Stimulated activated CD4-positive, alpha-beta T cell treated with anti-CD3 and anti-CD28 coated beads, Interleukin-2, amount 100 ng/mL, for 48 hours (primary cell): ENCODE measurements around the gene EIF4E2.
"Not testable (repeated sequence)": the region's sequence is repeated elsewhere in the genome, so short reads cannot be mapped to it uniquely, and the experiment has no call there.

Experiments used
- DNase-seq, 2 donors: peaks; one replicate each; pipeline ENCODE4 v3.0.0-alpha.2; 2020

Gene EIF4E2

GRCh38 chr2:232570481-232570880 lies 20.0 kb downstream of the EIF4E2 start:
- DNase-seq = not testable (repeated sequence)

GRCh38 chr2:232571026-232571474 lies 20.6 kb downstream of the EIF4E2 start:
- DNase-seq = no peak

- no peak for DNase-seq
These were observed 22.6 kb downstream of the EIF4E2 start for GRCh38 chr2:232573042-232573441.

- no peak for DNase-seq
These were observed 23.4 kb downstream of the EIF4E2 start for GRCh38 chr2:232573771-232574435.

DNA sequence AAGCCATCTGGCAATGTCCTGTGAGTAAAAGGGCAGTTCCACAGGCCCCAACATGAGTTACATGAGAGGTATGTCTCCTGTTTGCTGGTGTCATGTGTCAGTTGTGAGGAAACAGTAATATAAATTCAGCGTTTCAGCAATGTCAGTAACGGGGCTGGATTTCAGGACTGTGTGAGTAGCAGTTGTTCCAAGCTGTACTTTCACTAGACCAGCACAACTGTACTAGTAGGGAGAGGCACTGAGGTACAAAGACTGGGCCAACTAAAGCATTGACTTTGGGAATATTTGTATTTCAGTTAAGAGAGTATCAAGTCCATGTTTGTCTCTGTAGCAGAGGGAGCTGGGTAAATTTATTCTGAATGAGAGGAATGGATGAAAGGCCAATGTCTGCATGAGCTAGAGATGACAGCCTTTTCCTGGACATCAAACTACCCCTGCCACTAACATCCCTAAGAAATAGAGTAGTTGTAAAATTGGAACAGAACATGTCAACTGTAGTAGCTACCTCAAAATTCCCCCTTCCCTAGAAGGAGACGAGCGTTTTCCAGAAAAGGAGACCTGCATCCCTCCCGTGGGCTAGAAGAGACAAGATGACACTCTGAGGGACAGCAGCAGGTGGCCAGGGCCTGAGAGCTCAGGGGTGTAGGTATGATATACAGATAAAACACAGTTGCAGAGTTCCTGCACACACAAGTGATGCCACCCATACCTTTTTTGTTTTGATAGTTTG lies 24.4 kb downstream of the EIF4E2 start:
- DNase-seq = no peak

GRCh38 chr2:232575404-232575746 lies 24.9 kb downstream of the EIF4E2 start:
- no peak for DNase-seq

DNA sequence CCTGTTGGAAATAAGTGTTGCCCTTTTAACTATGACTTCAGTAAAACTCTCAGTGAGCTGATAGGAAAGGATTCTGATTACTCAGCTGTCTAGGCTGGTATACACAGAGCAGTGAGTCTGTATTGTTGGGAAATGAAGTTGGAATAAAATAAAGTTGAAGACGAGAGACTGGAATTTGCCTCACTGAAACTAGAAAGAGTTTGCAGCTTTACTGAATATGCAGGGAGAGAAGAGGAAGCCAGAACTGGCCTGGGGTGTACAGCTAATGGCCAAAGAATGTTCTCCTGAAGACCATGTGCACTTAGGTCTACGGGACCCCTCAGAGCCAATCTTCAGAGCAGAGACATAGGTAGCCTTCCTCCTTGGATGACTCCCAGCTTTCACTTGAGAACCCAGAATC lies 26.5 kb downstream of the EIF4E2 start:
- DNase-seq = no peak

DNA sequence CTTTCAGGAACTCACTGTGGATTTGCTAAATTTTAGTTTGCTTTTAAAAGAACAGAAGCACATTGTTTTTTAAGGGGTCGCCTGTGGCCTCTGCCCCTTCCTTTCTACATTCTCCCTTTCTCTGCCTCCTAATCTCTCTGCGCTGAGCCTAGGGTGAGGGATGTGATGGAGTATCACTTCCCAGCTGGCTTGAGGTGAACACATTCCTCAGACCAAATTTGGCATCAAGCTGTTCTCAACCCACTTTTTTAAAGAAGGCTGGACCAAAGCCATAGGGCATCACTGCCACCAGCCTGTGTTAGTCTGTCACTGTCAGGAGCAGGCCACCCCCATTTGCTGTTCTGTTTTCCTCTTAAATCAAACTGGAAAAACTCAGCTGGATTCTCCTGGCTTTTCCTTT lies 27.4 kb downstream of the EIF4E2 start:
- DNase-seq = no peak

GRCh38 chr2:232578626-232579025 lies 28.1 kb downstream of the EIF4E2 start:
- no peak for DNase-seq

DNA sequence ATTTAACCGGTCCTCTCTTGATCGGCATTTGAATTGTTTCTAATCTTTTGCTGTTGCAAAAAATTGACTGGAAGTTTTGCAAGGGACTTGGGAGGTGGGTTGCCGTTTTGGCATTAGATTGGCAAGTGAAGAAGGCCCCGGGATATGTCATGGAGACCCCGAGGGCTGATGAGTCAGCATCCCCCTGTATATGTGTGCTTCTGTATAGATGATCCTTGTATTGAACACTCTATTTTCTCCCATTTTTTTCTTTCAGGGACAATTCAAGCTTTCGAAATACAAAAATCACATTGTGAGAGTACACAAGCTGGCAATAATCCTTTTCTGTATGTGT lies 30.1 kb downstream of the EIF4E2 start:
- DNase-seq = no peak

DNA sequence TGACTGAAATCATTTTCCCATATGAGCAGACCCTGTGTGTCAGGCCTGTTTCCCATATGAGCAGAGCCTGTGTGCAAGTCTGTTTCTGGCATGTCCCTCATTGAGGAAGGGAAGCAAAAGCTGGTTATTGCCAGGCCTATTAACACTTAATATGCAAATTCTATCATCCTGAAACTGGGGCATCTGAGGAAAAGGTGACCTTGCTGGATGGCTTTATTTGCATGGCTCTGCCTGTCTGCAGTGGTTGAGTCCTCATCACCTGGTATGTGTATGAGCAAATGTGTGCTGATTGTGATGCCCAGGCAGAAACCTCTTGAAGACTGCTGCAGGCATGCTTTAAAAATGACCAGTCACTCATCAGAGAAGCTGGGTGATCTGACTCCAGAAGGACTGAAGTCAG lies 31.2 kb downstream of the EIF4E2 start:
- DNase-seq = no peak

DNA sequence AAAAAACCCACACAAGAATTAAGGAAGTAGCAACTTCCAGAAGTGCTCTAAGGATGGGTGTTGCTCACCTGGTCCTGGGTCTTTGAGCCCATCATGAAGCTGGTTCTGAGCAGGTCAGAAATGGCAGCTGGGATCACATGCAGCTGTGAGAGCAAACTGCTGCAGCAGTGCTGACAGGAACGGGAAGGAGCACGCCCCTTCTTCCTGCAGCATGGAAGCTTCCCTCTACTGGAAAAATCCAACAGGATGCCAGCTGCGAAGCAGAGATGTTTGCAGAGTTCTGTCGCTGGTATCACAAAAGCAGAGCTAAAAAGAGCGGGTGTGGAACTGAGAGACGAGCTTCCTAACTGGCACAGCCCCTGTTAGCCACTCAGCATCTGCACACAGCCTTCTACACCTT lies 33.7 kb downstream of the EIF4E2 start:
- no peak for DNase-seq

- DNase-seq = no peak
These were observed 36.5 kb downstream of the EIF4E2 start for GRCh38 chr2:232586943-232587505.

DNA sequence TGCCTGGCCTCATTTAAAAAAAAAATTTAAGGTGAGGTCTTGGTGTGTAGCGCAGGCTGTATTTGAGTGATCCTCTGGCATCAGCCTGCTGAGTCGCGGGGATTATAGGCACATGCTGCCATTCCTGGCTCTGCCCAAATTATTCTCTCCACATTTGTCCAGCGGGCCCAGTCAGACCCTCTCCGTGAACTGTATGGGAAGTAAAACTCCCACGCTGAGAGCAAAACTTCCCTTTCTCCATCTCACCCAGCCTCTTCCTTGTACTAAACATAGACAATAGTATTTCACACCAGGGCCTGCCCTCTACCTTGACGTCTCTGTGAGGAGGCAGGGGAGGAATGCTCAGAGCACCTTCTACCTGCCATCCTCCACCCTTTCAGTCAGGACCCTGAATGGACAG lies 37.0 kb downstream of the EIF4E2 start:
- no peak for DNase-seq

GRCh38 chr2:232588031-232588430 lies 37.5 kb downstream of the EIF4E2 start:
- DNase-seq = no peak

- DNase-seq = no peak
These were observed 38.4 kb downstream of the EIF4E2 start for GRCh38 chr2:232588680-232589585.

DNA sequence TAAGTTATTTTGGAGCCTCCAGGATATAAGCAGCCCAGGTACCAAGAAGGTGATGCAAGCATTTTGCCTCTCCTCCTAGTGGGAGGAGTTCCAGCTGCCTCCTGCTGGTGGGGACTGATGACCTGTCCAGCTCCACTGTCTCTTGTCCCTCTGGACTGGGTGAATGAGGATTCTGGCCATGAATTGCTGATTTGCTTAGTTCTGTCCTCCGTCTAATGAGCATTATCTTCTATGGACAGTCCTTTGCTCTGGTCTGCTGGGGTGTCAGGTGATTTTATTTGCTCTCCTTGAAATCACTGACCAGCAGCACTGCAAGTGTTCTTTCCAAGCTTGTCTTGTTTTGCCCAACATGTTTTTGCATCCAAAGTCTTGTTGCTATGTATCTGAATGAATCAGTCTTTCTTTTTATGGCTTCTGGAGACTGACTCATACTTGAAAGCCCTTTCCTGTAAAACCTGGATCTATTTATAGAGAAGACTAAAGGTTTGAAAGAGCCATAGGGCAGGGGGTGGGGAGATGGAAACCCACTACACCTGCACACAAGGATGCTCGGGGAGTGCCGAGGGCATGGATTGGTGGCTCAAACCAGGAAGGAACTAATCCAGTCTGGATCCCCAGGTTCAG lies 42.4 kb downstream of the EIF4E2 start:
- no peak for DNase-seq

DNA sequence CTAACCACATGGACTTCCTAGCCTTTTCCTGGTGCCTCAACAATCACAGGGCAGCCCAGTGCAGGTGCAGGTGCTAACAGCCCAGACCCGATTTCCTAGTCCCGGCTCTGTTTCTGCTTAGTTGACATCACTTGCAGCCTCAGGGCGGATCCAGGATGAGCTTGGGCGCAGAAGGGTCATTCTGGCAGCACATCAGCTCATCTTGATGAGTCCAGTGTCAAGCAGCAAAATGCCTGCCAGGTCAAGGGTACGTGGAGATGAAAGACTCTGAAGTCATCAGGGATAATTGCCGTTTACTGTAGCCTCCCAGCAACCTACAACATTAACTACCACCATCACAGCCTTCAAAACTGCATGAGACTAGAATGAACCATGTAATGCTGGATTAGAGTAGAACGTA lies 43.5 kb downstream of the EIF4E2 start:
- DNase-seq = no peak

- no peak for DNase-seq
These were observed 47.0 kb downstream of the EIF4E2 start for GRCh38 chr2:232597362-232598079.

DNA sequence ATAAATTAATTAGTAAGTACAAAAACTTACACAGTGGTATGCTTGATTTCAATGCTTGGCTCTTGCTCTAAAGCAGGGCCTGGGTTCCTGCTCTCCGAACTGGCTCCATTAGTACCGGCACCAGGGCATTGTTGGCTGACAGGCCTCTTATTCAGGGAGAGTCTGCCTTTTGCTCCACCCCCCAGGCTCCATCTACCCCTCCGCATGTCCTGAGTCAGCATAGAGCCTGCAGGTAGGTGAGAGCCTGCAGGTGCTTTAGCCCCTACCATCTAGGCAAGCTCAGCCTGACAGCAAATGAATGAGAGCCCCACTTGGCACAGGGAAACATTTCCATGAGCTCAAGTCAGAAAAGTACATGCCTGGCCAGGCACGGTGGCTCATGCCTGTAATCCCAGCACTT lies 47.8 kb downstream of the EIF4E2 start:
- no peak for DNase-seq

- DNase-seq = no peak
These were observed 49.7 kb downstream of the EIF4E2 start for GRCh38 chr2:232600053-232600773.

- DNase-seq = no peak
These were observed 52.8 kb downstream of the EIF4E2 start for GRCh38 chr2:232603283-232603682.
